OCI-LY1 (cell line): ENCODE measurements around the gene SH3GL2.

Experiments used
- CTCF ChIP-seq: fragments of 200-600 bp; sonication (generic), shearing (Covaris generic); IDR thresholded peaks from 2 replicates; pipeline ENCODE4 v1.5.1; 2017; ENCODE audit warnings: mild to moderate bottlenecking, antibody characterized with exemption, low read length, moderate library complexity, mixed read lengths
- EZH2 ChIP-seq: fragments of 200-600 bp; sonication (generic), shearing (Covaris generic); IDR thresholded peaks from 2 replicates; pipeline ENCODE4 v1.8.0; 2017; ENCODE audit warnings: borderline replicate concordance, mixed run types, mild to moderate bottlenecking, antibody characterized with exemption, low read length, moderate library complexity, mixed read lengths

DNA sequence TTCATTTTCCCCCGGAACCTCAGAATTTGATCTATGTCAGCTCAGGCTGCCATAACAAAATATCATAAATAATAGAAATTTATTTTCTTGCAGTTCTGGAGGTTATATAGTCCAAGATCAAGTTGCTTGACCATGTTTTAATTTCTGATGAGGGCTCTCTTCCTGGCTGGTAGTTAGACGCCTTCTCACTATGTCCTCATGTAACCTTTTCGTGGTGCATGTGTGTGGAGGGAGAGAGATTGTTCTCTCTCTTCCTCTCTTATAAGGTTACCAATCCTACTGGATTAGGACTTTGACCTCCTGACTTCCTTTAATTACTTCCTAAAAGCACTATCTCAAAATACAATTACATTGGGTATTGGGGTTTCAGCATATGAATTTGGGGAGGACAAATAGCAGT, 198.6 kb downstream of the SH3GL2 start:
- TF ChIP-seq CTCF (no peak), EZH2 (no peak)
